GM23338 (cell line): ENCODE measurements around the gene CCNYL1. TPM values are rescaled to one million over a fixed set of nuclear protein-coding genes. Genes with fewer than 3 reads are reported as not detected.

Source experiments
- ATAC-seq: fragments of 200-7000 bp; cut with Tn5 transposase; 3 replicates; pipeline ENCODE4 v1.9.1; 2020
- DNase-seq: peaks from one replicate; pipeline ENCODE4 v3.0.0-alpha.2; 2015; ENCODE audit warnings: low spot score
- H2AFZ ChIP-seq: fragments of 200-600 bp; sonication (generic); 2 replicates; pipeline ENCODE4 v1.8.0; 2016; ENCODE audit warnings: antibody characterized with exemption, mild to moderate bottlenecking, moderate library complexity
- H3F3A ChIP-seq: fragments of 200-600 bp; sonication (generic); replicated peaks from 2 replicates; pipeline ENCODE4 v1.8.0; 2017; ENCODE audit warnings: antibody characterized with exemption, mixed run types, low read depth
- H3K27ac ChIP-seq: fragments of 200-600 bp; sonication (generic); 2 replicates; pipeline ENCODE4 v1.6.1; 2016; ENCODE audit warnings: low read depth
- H3K27me3 ChIP-seq: fragments of 200-600 bp; sonication (generic); 2 replicates; pipeline ENCODE4 v1.8.0; 2016; ENCODE audit warnings: mild to moderate bottlenecking, mixed run types, moderate library complexity; ENCODE audit not compliant: insufficient read depth
- H3K36me3 ChIP-seq: fragments of 200-600 bp; sonication (generic); 2 replicates; pipeline ENCODE4 v1.8.0; 2016; ENCODE audit warnings: mild to moderate bottlenecking; ENCODE audit not compliant: insufficient read depth
- H3K4me1 ChIP-seq: fragments of 200-600 bp; sonication (generic); 2 replicates; pipeline ENCODE4 v1.8.0; 2016; ENCODE audit warnings: mild to moderate bottlenecking, moderate library complexity; ENCODE audit not compliant: insufficient read depth
- H3K4me2 ChIP-seq: fragments of 200-600 bp; sonication (generic); 2 replicates; pipeline ENCODE4 v1.7.1; 2017; ENCODE audit warnings: mixed run types
- H3K4me3 ChIP-seq: fragments of 200-600 bp; sonication (generic); 2 replicates; pipeline ENCODE4 v1.6.1; 2016; ENCODE audit warnings: mixed run types
- H3K79me2 ChIP-seq: fragments of 200-600 bp; sonication (generic); replicated peaks from 2 replicates; pipeline ENCODE4 v1.8.0; 2017; ENCODE audit warnings: mild to moderate bottlenecking; ENCODE audit not compliant: insufficient read depth
- H3K9me2 ChIP-seq: fragments of 200-600 bp; sonication (generic); 2 replicates; pipeline ENCODE4 v1.8.0; 2017; ENCODE audit not compliant: insufficient read depth
- H4K20me1 ChIP-seq: fragments of 200-600 bp; sonication (generic); replicated peaks from 2 replicates; pipeline ENCODE4 v1.8.0; 2017; ENCODE audit warnings: mild to moderate bottlenecking; ENCODE audit not compliant: insufficient read depth
- H3K27ac Mint-ChIP-seq: 2 replicates; pipeline ENCODE4 v1.8.0; 2020; ENCODE audit warnings: inconsistent platforms, mild to moderate bottlenecking, moderate library complexity, mixed read lengths
- H3K27me3 Mint-ChIP-seq: 3 replicates; pipeline ENCODE4 v1.8.0; 2022; ENCODE audit warnings: low read depth, mild to moderate bottlenecking, moderate library complexity, mixed read lengths, inconsistent platforms; ENCODE audit not compliant: insufficient read depth, poor library complexity
- H3K36me3 Mint-ChIP-seq: 3 replicates; pipeline ENCODE4 v1.8.0; 2021; ENCODE audit warnings: low read depth, mild to moderate bottlenecking, inconsistent platforms, moderate library complexity, mixed read lengths
- H3K4me1 Mint-ChIP-seq: 3 replicates; pipeline ENCODE4 v1.8.0; 2020; ENCODE audit warnings: mild to moderate bottlenecking, inconsistent platforms, mixed read lengths
- H3K4me3 Mint-ChIP-seq: 3 replicates; pipeline ENCODE4 v1.8.0; 2021; ENCODE audit warnings: moderate library complexity, mild to moderate bottlenecking, inconsistent platforms, mixed read lengths
- H3K9me3 Mint-ChIP-seq: 3 replicates; pipeline ENCODE4 v1.8.0; 2020; ENCODE audit warnings: moderate library complexity, mild to moderate bottlenecking, inconsistent platforms, mixed read lengths
- CREB1 ChIP-seq: fragments of 250-450 bp; sonication (Bioruptor Pico); IDR thresholded peaks from 2 replicates; pipeline ENCODE4 v1.5.0; 2020; ENCODE audit warnings: low read depth, mild to moderate bottlenecking, moderate library complexity
- EZH2 ChIP-seq: fragments of 200-600 bp; sonication (generic); IDR thresholded peaks from one replicate; pipeline ENCODE4 v1.8.0; 2017; ENCODE audit warnings: antibody characterized with exemption, mild to moderate bottlenecking, low read depth; ENCODE audit not compliant: unreplicated experiment
- EZH2phosphoT487 ChIP-seq: fragments of 200-600 bp; sonication (generic); IDR thresholded peaks from one replicate; pipeline ENCODE4 v1.8.1; 2018; ENCODE audit warnings: antibody characterized with exemption; ENCODE audit not compliant: unreplicated experiment
- JUNB ChIP-seq: IDR thresholded peaks from one replicate; pipeline ENCODE4 v1.6.1; 2016; ENCODE audit warnings: antibody characterized with exemption; ENCODE audit not compliant: unreplicated experiment
- NANOG ChIP-seq: IDR thresholded peaks from 2 replicates; pipeline ENCODE4 v1.6.1; 2016; ENCODE audit warnings: antibody characterized with exemption, borderline replicate concordance
- POLR2AphosphoS5 ChIP-seq: IDR thresholded peaks from 2 replicates; pipeline ENCODE4 v1.6.1; 2016; ENCODE audit warnings: antibody characterized with exemption, low read depth
- STAT1 ChIP-seq: IDR thresholded peaks from one replicate; pipeline ENCODE4 v1.6.1; 2016; ENCODE audit warnings: antibody characterized with exemption; ENCODE audit not compliant: unreplicated experiment
- ZNF114 ChIP-seq: fragments of 250-450 bp; sonication (Bioruptor Pico); IDR thresholded peaks from 2 replicates; pipeline ENCODE4 v1.5.0; 2020; ENCODE audit warnings: mild to moderate bottlenecking, moderate library complexity
- ZNF331 ChIP-seq: fragments of 250-450 bp; sonication (Bioruptor Pico); IDR thresholded peaks from 2 replicates; pipeline ENCODE4 v1.5.0; 2020; ENCODE audit warnings: low read depth, mild to moderate bottlenecking, moderate library complexity
- polyA plus RNA-seq: library from polyadenylated mRNA; unstranded; fragments of >200 nt; fragmentation: Nextera tagmentation; extraction: Ambion mirVana; gene quantifications from 2 replicates; pipeline ENCODE4 v1.2.1, GENCODE V29; 2016
- total RNA-seq: library from RNA; depleted of rRNA; stranded (reverse); fragments of >200 nt; shearing (Covaris generic); gene quantifications from 2 replicates; pipeline ENCODE4 v1.2.3, GENCODE V29; 2014
- TF ChIP-seq, protein P1 (sequence below): IDR thresholded peaks from one replicate; pipeline ENCODE4 v1.6.1; 2018; ENCODE audit warnings: antibody characterized with exemption; ENCODE audit not compliant: unreplicated experiment
- TF ChIP-seq, protein P2 (sequence below), 2 experiments: fragments of 200-600 bp in 1 of 2; sonication (generic) in 1 of 2; conservative IDR thresholded peaks; 2 replicates each; pipeline versions ENCODE4 v1.5.1 to v1.6.1; 2016 to 2017; ENCODE audit warnings: antibody characterized with exemption in 2 of 2, low read depth in 2 of 2, mild to moderate bottlenecking in 2 of 2, moderate library complexity in 1 of 2
- TF ChIP-seq, protein P3 (sequence below): IDR thresholded peaks from 2 replicates; pipeline ENCODE4 v1.6.1; 2016; ENCODE audit warnings: antibody characterized with exemption
- TF ChIP-seq, protein P4 (sequence below): fragments of 250-450 bp; sonication (Bioruptor Pico); IDR thresholded peaks from 2 replicates; pipeline ENCODE4 v1.5.0; 2020; ENCODE audit warnings: mild to moderate bottlenecking, moderate library complexity

The CCNYL1 gene
- total and polyA plus RNA-seq, 2 experiments from 2014 or later, result 19.6 to 32.1 TPM

DNA sequence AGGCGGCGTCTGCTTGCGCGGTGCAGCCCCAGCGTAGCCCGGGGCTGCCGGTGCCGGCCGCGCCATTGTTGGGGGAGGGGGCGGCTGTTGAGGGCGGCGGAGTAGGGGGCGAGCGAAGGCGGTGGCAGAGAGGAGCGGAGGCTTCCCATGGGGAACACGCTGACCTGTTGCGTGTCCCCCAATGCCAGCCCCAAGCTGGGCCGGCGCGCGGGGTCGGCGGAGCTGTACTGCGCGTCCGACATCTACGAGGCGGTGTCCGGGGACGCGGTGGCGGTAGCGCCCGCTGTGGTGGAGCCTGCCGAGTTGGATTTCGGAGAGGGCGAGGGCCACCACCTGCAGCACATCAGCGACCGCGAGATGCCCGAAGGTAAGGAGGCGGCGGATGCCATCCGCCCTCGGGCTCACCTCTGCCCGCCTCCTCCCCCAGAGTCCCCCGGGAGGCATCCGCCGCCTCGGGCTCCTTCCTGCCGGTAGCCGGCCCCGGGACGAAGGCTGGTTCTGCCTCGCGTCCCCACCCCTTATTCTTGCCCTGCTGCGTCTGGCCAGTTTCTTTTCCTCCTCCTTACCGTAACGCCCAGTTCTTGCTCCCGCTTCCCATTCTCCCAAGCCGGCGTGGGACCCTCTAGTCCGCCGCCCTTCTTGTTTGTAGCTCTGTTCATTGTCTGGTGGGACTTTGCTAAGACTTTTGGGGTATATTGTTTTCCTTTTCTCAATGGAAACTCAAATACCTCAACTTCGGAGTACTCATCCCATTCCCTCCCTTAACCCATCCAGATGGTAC is 500 bp downstream of the CCNYL1 start:
- Histone ChIP-seq H4K20me1 (peaks cover 9% of the 10 kb centered on the region), H3K4me2 (peak overlapping the region; percentile 87), H3K79me2 (peaks cover 49% of the 10 kb centered on the region), H3K9me2 (no peaks in the 10 kb centered on the region), H3K4me1 (peaks cover 17% of the 10 kb centered on the region), H3F3A (peaks cover 16% of the 10 kb centered on the region), H3K36me3 (no peaks in the 10 kb centered on the region), H3K27ac (peak overlapping the region; percentile 85), H2AFZ (peak overlapping the region; percentile 23; the same call in 1 of the 2 replicates), H3K27me3 (no peaks in the 10 kb centered on the region), H3K4me3 (peak overlapping the region; percentile 88)
- Mint-ChIP-seq H3K36me3 (peaks cover 17% of the 10 kb centered on the region), H3K9me3 (no peaks in the 10 kb centered on the region; the same call in 2 of the 3 replicates), H3K4me1 (peaks cover 19% of the 10 kb centered on the region), H3K27me3 (peaks cover 16% of the 10 kb centered on the region), H3K4me3 (peak overlapping the region; percentile 94), H3K27ac (peak overlapping the region; percentile 81)
- DNase-seq, result peak; percentile 61
- peak; percentile 23 for ATAC-seq
- TF ChIP-seq POLR2AphosphoS5, result no peak
- TF ChIP-seq, protein P1, sequence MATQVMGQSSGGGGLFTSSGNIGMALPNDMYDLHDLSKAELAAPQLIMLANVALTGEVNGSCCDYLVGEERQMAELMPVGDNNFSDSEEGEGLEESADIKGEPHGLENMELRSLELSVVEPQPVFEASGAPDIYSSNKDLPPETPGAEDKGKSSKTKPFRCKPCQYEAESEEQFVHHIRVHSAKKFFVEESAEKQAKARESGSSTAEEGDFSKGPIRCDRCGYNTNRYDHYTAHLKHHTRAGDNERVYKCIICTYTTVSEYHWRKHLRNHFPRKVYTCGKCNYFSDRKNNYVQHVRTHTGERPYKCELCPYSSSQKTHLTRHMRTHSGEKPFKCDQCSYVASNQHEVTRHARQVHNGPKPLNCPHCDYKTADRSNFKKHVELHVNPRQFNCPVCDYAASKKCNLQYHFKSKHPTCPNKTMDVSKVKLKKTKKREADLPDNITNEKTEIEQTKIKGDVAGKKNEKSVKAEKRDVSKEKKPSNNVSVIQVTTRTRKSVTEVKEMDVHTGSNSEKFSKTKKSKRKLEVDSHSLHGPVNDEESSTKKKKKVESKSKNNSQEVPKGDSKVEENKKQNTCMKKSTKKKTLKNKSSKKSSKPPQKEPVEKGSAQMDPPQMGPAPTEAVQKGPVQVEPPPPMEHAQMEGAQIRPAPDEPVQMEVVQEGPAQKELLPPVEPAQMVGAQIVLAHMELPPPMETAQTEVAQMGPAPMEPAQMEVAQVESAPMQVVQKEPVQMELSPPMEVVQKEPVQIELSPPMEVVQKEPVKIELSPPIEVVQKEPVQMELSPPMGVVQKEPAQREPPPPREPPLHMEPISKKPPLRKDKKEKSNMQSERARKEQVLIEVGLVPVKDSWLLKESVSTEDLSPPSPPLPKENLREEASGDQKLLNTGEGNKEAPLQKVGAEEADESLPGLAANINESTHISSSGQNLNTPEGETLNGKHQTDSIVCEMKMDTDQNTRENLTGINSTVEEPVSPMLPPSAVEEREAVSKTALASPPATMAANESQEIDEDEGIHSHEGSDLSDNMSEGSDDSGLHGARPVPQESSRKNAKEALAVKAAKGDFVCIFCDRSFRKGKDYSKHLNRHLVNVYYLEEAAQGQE, result no peak
- no peak for TF ChIP-seq ZNF114 (CRISPR knock-in tag)
- TF ChIP-seq, protein P2, sequence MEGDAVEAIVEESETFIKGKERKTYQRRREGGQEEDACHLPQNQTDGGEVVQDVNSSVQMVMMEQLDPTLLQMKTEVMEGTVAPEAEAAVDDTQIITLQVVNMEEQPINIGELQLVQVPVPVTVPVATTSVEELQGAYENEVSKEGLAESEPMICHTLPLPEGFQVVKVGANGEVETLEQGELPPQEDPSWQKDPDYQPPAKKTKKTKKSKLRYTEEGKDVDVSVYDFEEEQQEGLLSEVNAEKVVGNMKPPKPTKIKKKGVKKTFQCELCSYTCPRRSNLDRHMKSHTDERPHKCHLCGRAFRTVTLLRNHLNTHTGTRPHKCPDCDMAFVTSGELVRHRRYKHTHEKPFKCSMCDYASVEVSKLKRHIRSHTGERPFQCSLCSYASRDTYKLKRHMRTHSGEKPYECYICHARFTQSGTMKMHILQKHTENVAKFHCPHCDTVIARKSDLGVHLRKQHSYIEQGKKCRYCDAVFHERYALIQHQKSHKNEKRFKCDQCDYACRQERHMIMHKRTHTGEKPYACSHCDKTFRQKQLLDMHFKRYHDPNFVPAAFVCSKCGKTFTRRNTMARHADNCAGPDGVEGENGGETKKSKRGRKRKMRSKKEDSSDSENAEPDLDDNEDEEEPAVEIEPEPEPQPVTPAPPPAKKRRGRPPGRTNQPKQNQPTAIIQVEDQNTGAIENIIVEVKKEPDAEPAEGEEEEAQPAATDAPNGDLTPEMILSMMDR (conservative IDR thresholded peaks at IDR 0.05; ENCODE audit: low read depth in 2 of 2), result no peak
- TF ChIP-seq CREB1, result no peak
- no peak for TF ChIP-seq EZH2
- TF ChIP-seq, protein P3, sequence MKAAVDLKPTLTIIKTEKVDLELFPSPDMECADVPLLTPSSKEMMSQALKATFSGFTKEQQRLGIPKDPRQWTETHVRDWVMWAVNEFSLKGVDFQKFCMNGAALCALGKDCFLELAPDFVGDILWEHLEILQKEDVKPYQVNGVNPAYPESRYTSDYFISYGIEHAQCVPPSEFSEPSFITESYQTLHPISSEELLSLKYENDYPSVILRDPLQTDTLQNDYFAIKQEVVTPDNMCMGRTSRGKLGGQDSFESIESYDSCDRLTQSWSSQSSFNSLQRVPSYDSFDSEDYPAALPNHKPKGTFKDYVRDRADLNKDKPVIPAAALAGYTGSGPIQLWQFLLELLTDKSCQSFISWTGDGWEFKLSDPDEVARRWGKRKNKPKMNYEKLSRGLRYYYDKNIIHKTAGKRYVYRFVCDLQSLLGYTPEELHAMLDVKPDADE, result no peak
- no peak for TF ChIP-seq ZNF331 (CRISPR knock-in tag)
- TF ChIP-seq JUNB, result no peak
- no peak for TF ChIP-seq EZH2phosphoT487
- no peak for TF ChIP-seq NANOG
- TF ChIP-seq STAT1, result no peak
- TF ChIP-seq, protein P4, sequence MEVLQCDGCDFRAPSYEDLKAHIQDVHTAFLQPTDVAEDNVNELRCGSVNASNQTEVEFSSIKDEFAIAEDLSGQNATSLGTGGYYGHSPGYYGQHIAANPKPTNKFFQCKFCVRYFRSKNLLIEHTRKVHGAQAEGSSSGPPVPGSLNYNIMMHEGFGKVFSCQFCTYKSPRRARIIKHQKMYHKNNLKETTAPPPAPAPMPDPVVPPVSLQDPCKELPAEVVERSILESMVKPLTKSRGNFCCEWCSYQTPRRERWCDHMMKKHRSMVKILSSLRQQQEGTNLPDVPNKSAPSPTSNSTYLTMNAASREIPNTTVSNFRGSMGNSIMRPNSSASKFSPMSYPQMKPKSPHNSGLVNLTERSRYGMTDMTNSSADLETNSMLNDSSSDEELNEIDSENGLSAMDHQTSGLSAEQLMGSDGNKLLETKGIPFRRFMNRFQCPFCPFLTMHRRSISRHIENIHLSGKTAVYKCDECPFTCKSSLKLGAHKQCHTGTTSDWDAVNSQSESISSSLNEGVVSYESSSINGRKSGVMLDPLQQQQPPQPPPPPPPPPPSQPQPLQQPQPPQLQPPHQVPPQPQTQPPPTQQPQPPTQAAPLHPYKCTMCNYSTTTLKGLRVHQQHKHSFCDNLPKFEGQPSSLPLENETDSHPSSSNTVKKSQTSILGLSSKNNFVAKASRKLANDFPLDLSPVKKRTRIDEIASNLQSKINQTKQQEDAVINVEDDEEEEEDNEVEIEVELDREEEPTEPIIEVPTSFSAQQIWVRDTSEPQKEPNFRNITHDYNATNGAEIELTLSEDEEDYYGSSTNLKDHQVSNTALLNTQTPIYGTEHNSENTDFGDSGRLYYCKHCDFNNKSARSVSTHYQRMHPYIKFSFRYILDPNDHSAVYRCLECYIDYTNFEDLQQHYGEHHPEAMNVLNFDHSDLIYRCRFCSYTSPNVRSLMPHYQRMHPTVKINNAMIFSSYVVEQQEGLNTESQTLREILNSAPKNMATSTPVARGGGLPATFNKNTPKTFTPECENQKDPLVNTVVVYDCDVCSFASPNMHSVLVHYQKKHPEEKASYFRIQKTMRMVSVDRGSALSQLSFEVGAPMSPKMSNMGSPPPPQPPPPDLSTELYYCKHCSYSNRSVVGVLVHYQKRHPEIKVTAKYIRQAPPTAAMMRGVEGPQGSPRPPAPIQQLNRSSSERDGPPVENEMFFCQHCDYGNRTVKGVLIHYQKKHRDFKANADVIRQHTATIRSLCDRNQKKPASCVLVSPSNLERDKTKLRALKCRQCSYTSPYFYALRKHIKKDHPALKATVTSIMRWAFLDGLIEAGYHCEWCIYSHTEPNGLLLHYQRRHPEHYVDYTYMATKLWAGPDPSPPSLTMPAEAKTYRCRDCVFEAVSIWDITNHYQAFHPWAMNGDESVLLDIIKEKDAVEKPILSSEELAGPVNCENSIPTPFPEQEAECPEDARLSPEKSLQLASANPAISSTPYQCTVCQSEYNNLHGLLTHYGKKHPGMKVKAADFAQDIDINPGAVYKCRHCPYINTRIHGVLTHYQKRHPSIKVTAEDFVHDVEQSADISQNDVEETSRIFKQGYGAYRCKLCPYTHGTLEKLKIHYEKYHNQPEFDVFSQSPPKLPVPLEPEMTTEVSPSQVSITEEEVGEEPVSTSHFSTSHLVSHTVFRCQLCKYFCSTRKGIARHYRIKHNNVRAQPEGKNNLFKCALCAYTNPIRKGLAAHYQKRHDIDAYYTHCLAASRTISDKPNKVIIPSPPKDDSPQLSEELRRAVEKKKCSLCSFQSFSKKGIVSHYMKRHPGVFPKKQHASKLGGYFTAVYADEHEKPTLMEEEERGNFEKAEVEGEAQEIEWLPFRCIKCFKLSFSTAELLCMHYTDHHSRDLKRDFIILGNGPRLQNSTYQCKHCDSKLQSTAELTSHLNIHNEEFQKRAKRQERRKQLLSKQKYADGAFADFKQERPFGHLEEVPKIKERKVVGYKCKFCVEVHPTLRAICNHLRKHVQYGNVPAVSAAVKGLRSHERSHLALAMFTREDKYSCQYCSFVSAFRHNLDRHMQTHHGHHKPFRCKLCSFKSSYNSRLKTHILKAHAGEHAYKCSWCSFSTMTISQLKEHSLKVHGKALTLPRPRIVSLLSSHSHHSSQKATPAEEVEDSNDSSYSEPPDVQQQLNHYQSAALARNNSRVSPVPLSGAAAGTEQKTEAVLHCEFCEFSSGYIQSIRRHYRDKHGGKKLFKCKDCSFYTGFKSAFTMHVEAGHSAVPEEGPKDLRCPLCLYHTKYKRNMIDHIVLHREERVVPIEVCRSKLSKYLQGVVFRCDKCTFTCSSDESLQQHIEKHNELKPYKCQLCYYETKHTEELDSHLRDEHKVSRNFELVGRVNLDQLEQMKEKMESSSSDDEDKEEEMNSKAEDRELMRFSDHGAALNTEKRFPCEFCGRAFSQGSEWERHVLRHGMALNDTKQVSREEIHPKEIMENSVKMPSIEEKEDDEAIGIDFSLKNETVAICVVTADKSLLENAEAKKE, result no peak
